Astrocyte (in vitro differentiated cells and primary cell): ENCODE measurements around the gene DENND1B. TPM values are rescaled to one million over a fixed set of nuclear protein-coding genes. Genes with fewer than 3 reads are reported as not detected.

Experiments
- DNase-seq: peaks from one replicate; pipeline ENCODE4 v3.0.0-alpha.2; 2010; ENCODE audit warnings: low read depth
- FAIRE-seq: peaks from 2 replicates; lab custom pipeline; 2011; peaks lifted over from hg19 to GRCh38; lab: Jason Lieb, UNC
- H2AFZ ChIP-seq: 2 replicates; pipeline ENCODE4 v1.6.0; 2012; ENCODE audit warnings: low read depth, low read length, inconsistent platforms
- H3K27ac ChIP-seq: 2 replicates; pipeline ENCODE4 v1.5.1; 2011; ENCODE audit warnings: low read depth, low read length, inconsistent platforms
- H3K27me3 ChIP-seq: 2 replicates; pipeline ENCODE4 v1.6.0; 2011; ENCODE audit warnings: low read length, inconsistent platforms; ENCODE audit not compliant: insufficient read depth
- H3K36me3 ChIP-seq: 2 replicates; pipeline ENCODE4 v1.5.1; 2011; ENCODE audit warnings: low read length, inconsistent platforms; ENCODE audit not compliant: insufficient read depth
- H3K4me1 ChIP-seq: 2 replicates; pipeline ENCODE4 v1.5.1; 2011; ENCODE audit warnings: low read length, inconsistent platforms; ENCODE audit not compliant: insufficient read depth
- H3K4me2 ChIP-seq: 2 replicates; pipeline ENCODE4 v1.6.0; 2012; ENCODE audit warnings: low read length, inconsistent platforms
- H3K4me3 ChIP-seq: 2 replicates; pipeline ENCODE4 v1.5.1; 2011; ENCODE audit warnings: low read depth, mild to moderate bottlenecking, low read length, inconsistent platforms; ENCODE audit not compliant: insufficient read depth
- H3K79me2 ChIP-seq: 2 replicates; pipeline ENCODE4 v1.6.0; 2012; ENCODE audit warnings: mild to moderate bottlenecking, low read length, inconsistent platforms; ENCODE audit not compliant: insufficient read depth
- H3K9ac ChIP-seq: 2 replicates; pipeline ENCODE4 v1.6.0; 2012; ENCODE audit warnings: mild to moderate bottlenecking, low read length, inconsistent platforms
- H3K9me3 ChIP-seq: 2 replicates; pipeline ENCODE4 v1.5.1; 2012; ENCODE audit warnings: low read depth, mild to moderate bottlenecking, low read length, inconsistent platforms; ENCODE audit not compliant: insufficient read depth
- H4K20me1 ChIP-seq: 2 replicates; pipeline ENCODE4 v1.6.0; 2012; ENCODE audit warnings: low read length, inconsistent platforms; ENCODE audit not compliant: insufficient read depth
- H3K27ac Mint-ChIP-seq: one replicate; pipeline ENCODE4 v1.8.0; 2021; ENCODE audit warnings: mild to moderate bottlenecking, mixed read lengths; ENCODE audit not compliant: unreplicated experiment
- H3K27me3 Mint-ChIP-seq: one replicate; pipeline ENCODE4 v1.8.0; 2021; ENCODE audit warnings: low read depth, mixed read lengths; ENCODE audit not compliant: unreplicated experiment
- H3K36me3 Mint-ChIP-seq: one replicate; pipeline ENCODE4 v1.8.0; 2021; ENCODE audit warnings: low read depth, mixed read lengths; ENCODE audit not compliant: unreplicated experiment
- H3K4me1 Mint-ChIP-seq: one replicate; pipeline ENCODE4 v1.8.0; 2021; ENCODE audit warnings: low read depth, mixed read lengths; ENCODE audit not compliant: unreplicated experiment
- H3K4me3 Mint-ChIP-seq: one replicate; pipeline ENCODE4 v1.8.0; 2021; ENCODE audit warnings: mild to moderate bottlenecking, moderate library complexity, mixed read lengths; ENCODE audit not compliant: unreplicated experiment
- H3K9me3 Mint-ChIP-seq: one replicate; pipeline ENCODE4 v1.8.0; 2021; ENCODE audit warnings: mild to moderate bottlenecking, mixed read lengths; ENCODE audit not compliant: unreplicated experiment
- EZH2 ChIP-seq: IDR thresholded peaks from 2 replicates; pipeline ENCODE4 v1.6.1; 2012; ENCODE audit warnings: mild to moderate bottlenecking, low read length, inconsistent platforms; ENCODE audit not compliant: insufficient read depth
- total RNA-seq: library from RNA; stranded (reverse); gene quantifications from 2 replicates; pipeline ENCODE4 v1.2.1, GENCODE V29; 2021
- TF ChIP-seq, protein P1 (sequence below): IDR thresholded peaks from 2 replicates; pipeline ENCODE4 v1.5.1; 2011; ENCODE audit warnings: low read depth, mild to moderate bottlenecking, inconsistent platforms, low read length, moderate library complexity; ENCODE audit not compliant: insufficient read depth

DENND1B gene
- total RNA-seq, 1 donor from 2014 or later: 9.6 TPM

DNA sequence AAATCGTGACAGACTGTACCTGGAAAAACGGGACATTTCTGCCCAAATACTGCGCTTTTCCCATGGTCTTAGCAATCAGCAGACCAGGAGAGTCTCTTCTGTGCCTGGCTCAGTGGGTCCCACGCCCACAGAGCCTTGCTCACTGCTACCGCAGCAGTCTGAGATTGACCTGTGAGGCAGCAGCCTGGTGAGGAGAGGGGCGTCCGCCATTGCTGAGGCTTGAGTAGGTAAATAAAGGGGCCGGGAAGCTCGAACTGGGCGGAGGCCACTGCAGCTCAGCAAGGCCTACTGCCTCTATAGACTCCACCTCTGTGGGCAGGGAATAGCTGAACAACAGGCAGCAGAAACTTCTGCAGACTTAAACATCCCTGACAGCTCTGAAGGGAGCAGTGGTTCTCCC, 203.1 kb downstream of the DENND1B start:
- TF ChIP-seq, protein P1, sequence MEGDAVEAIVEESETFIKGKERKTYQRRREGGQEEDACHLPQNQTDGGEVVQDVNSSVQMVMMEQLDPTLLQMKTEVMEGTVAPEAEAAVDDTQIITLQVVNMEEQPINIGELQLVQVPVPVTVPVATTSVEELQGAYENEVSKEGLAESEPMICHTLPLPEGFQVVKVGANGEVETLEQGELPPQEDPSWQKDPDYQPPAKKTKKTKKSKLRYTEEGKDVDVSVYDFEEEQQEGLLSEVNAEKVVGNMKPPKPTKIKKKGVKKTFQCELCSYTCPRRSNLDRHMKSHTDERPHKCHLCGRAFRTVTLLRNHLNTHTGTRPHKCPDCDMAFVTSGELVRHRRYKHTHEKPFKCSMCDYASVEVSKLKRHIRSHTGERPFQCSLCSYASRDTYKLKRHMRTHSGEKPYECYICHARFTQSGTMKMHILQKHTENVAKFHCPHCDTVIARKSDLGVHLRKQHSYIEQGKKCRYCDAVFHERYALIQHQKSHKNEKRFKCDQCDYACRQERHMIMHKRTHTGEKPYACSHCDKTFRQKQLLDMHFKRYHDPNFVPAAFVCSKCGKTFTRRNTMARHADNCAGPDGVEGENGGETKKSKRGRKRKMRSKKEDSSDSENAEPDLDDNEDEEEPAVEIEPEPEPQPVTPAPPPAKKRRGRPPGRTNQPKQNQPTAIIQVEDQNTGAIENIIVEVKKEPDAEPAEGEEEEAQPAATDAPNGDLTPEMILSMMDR: no peak
- no peak for TF ChIP-seq EZH2
- Histone ChIP-seq H3K4me2 (no peak overlapping the region), H4K20me1 (no peaks in the 10 kb centered on the region), H3K27ac (no peak overlapping the region), H3K9ac (no peak overlapping the region), H3K36me3 (no peaks in the 10 kb centered on the region), H3K4me1 (no peaks in the 10 kb centered on the region), H2AFZ (no peak overlapping the region), H3K27me3 (no peaks in the 10 kb centered on the region), H3K9me3 (no peaks in the 10 kb centered on the region), H3K79me2 (no peaks in the 10 kb centered on the region), H3K4me3 (no peak overlapping the region)
- Mint-ChIP-seq H3K4me3 (no peak overlapping the region), H3K4me1 (no peaks in the 10 kb centered on the region), H3K27me3 (no peaks in the 10 kb centered on the region), H3K9me3 (peaks cover 11% of the 10 kb centered on the region), H3K27ac (no peak overlapping the region), H3K36me3 (peaks cover 16% of the 10 kb centered on the region)
- DNase-seq (no peak), FAIRE-seq (no peak)

DNA sequence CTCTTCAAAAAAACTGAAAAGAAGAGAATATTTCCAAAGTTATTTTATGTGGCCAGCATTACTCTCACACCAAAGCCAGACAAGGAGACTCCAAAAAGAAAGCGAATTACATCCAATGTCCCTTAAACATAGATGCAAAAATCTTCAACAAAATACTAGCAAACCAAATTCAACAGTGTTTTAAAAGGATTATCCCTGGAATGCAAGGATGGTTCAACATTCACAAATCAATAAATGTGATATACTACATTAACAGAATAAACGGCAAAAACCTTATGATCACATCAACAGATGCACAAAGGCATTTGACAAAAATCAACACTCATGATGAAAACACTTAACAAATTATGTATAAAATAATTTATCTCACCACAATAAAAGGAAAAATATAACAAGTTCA, 207.8 kb downstream of the DENND1B start:
- DNase-seq (no peak), FAIRE-seq (no peak)
- no peaks in the 10 kb centered on the region for H3K4me1 ChIP-seq
- H4K20me1 ChIP-seq: no peaks in the 10 kb centered on the region
- H3K4me3 Mint-ChIP-seq: no peak overlapping the region
- no peak overlapping the region for H3K27ac Mint-ChIP-seq
- H3K36me3 Mint-ChIP-seq: peaks cover 9% of the 10 kb centered on the region
- H3K27me3 Mint-ChIP-seq: no peaks in the 10 kb centered on the region
- H3K4me1 Mint-ChIP-seq: no peaks in the 10 kb centered on the region
- TF ChIP-seq, protein P1: no peak
- H3K9me3 ChIP-seq: no peaks in the 10 kb centered on the region
- H3K27ac ChIP-seq: no peak overlapping the region
- H3K9ac ChIP-seq: no peak overlapping the region
- no peak overlapping the region for H3K4me3 ChIP-seq
- H3K36me3 ChIP-seq: no peaks in the 10 kb centered on the region
- peaks cover 9% of the 10 kb centered on the region for H3K9me3 Mint-ChIP-seq
- H3K27me3 ChIP-seq: no peaks in the 10 kb centered on the region
- H3K79me2 ChIP-seq: no peaks in the 10 kb centered on the region
- H2AFZ ChIP-seq: no peak overlapping the region
- H3K4me2 ChIP-seq: no peak overlapping the region

DNA sequence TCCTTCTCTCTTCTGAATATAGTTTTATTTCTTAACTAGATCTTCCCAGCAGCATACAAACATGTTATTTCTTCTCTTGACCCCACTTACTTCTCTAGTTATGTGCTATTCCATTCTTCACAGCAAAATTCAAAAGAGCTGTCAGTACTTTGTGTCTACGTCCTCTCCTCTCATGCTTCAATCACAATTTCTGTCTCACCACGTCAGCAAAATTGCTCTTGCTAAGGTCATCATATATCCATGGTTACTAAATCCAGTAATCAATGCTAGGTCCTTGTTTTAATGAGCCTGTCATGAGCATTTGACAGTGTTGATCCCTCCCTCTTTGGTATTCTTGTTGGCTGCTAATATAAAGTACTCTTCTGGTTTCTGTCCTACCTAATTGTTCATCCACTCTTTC, 214.2 kb downstream of the DENND1B start:
- no peaks in the 10 kb centered on the region for H3K27me3 Mint-ChIP-seq
- H3K36me3 Mint-ChIP-seq: peaks cover 4% of the 10 kb centered on the region
- FAIRE-seq: no peak
- no peak overlapping the region for H3K27ac ChIP-seq
- no peaks in the 10 kb centered on the region for H3K9me3 Mint-ChIP-seq
- H3K4me2 ChIP-seq: no peak overlapping the region
- no peaks in the 10 kb centered on the region for H3K79me2 ChIP-seq
- H3K4me3 Mint-ChIP-seq: no peak overlapping the region
- H3K36me3 ChIP-seq: no peaks in the 10 kb centered on the region
- no peak overlapping the region for H3K9ac ChIP-seq
- H3K4me3 ChIP-seq: no peak overlapping the region
- TF ChIP-seq, protein P1: no peak
- TF ChIP-seq EZH2: no peak
- no peak for DNase-seq
- H3K27me3 ChIP-seq: no peaks in the 10 kb centered on the region
- no peaks in the 10 kb centered on the region for H3K9me3 ChIP-seq
- H2AFZ ChIP-seq: no peak overlapping the region
- no peaks in the 10 kb centered on the region for H4K20me1 ChIP-seq
- peaks cover 2% of the 10 kb centered on the region for H3K4me1 Mint-ChIP-seq
- peaks cover 7% of the 10 kb centered on the region for H3K4me1 ChIP-seq
- H3K27ac Mint-ChIP-seq: no peak overlapping the region
